ENCODE data around the gene PPM1J. TPM values are rescaled to one million over a fixed set of nuclear protein-coding genes. Genes with fewer than 3 reads are reported as not detected.

PPM1J gene
- polyA plus RNA-seq, 1 of the 3 experiments (the other 2 are of a cell fraction): 5.3 TPM

DNA sequence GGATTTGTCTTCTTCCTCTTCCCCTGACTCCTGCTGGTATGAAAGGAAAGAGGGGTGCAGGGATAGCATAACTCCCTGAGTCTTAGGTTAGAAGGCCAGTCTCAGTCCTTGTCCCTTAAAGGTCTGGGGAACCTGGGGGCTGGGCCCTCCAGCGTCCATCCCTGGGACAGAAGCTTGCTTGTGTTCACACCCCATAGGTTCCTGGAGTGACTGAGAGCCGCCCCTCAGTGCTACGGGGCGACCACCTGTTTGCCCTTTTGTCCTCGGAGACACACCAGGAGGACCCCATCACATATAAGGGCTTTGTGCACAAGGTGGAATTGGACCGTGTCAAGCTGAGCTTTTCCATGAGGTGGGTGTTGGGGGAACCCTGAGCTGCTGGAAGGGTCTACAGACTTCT is 21.3 kb downstream of the PPM1J start:
- DNase-seq: no peak
- CTCF ChIA-PET: interaction anchor here (1.0 kb wide), 1 partner anchor 22 kb away, joined by 3 read pairs; no protein-coding TSS in a partner anchor
- H3K27ac ChIP-seq (ENCODE audit: low read depth in 2 of 2, low read length in 1 of 2): no peak overlapping the region

More for the DNA sequence above, 21.3 kb downstream of the PPM1J start:
- peaks cover 6% of the 10 kb centered on the region for H3F3A ChIP-seq (replicated peaks; ENCODE audit: insufficient read depth)
- no peak overlapping the region for H3K9ac ChIP-seq
- H3K36me3 ChIP-seq (replicated peaks in 1 of 2; ENCODE audit: control insufficient read depth in 1 of 2, insufficient read depth in 2 of 2, low read length in 1 of 2): peaks cover 20 to 51% of the 10 kb centered on the region in 2 experiments
- no peaks in the 10 kb centered on the region for H3K9me2 ChIP-seq
- no peak overlapping the region for H3K4me2 ChIP-seq
- H3K4me1 ChIP-seq (ENCODE audit: control insufficient read depth in 1 of 2, insufficient read depth in 2 of 2, low read depth in 1 of 2, low read length in 1 of 2): peaks cover 0 to 7% of the 10 kb centered on the region in 2 experiments; a peak in 1 of 4 replicates
- no peaks in the 10 kb centered on the region for H3K9me3 ChIP-seq
- H2AFZ ChIP-seq (ENCODE audit: low read depth): no peak overlapping the region
- H3K79me2 ChIP-seq (ENCODE audit: insufficient read depth): no peaks in the 10 kb centered on the region
- H3K27me3 ChIP-seq (ENCODE audit: insufficient read depth): no peaks in the 10 kb centered on the region
- POLR2A ChIA-PET: no interaction called here
- no peak for TF ChIP-seq CHD2 (IDR thresholded peaks at IDR 0.05; ENCODE audit: low read length, partially characterized antibody)
- no peak for TF ChIP-seq YY1 (IDR thresholded peaks at IDR 0.05; ENCODE audit: low read depth)
- TF ChIP-seq MXI1 (IDR thresholded peaks at IDR 0.05; ENCODE audit: low read depth, low read length): no peak
- TF ChIP-seq CTCF (IDR thresholded peaks at IDR 0.05): no peak
- TF ChIP-seq SMC3 (IDR thresholded peaks at IDR 0.05; ENCODE audit: low read depth, low read length): no peak
- no peak for TF ChIP-seq RAD21 (IDR thresholded peaks at IDR 0.05; ENCODE audit: low read length)
- TF ChIP-seq, protein P1, sequence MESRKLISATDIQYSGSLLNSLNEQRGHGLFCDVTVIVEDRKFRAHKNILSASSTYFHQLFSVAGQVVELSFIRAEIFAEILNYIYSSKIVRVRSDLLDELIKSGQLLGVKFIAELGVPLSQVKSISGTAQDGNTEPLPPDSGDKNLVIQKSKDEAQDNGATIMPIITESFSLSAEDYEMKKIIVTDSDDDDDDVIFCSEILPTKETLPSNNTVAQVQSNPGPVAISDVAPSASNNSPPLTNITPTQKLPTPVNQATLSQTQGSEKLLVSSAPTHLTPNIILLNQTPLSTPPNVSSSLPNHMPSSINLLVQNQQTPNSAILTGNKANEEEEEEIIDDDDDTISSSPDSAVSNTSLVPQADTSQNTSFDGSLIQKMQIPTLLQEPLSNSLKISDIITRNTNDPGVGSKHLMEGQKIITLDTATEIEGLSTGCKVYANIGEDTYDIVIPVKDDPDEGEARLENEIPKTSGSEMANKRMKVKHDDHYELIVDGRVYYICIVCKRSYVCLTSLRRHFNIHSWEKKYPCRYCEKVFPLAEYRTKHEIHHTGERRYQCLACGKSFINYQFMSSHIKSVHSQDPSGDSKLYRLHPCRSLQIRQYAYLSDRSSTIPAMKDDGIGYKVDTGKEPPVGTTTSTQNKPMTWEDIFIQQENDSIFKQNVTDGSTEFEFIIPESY (IDR thresholded peaks at IDR 0.05; ENCODE audit: borderline replicate concordance, low read depth): no peak
- TF ChIP-seq SIN3A (IDR thresholded peaks at IDR 0.05; ENCODE audit: borderline replicate concordance, low read depth, low read length): no peak
- no peak for TF ChIP-seq RXRA (IDR thresholded peaks at IDR 0.05; ENCODE audit: borderline replicate concordance, low read depth)
- no peak for TF ChIP-seq GATA2 (CRISPR knock-in tag; IDR thresholded peaks at IDR 0.05)
- no peak for TF ChIP-seq NRF1 (IDR thresholded peaks at IDR 0.05; ENCODE audit: low read depth, low read length)
- no peak for TF ChIP-seq USF2 (IDR thresholded peaks at IDR 0.05; ENCODE audit: borderline replicate concordance, low read depth, low read length)
- no peak for TF ChIP-seq REST (IDR thresholded peaks at IDR 0.05; ENCODE audit: low read depth, low read length)
- H4K20me1 ChIP-seq (ENCODE audit: insufficient read depth): no peaks in the 10 kb centered on the region
- H3K4me3 ChIP-seq (ENCODE audit: low read depth in 2 of 2, low read length in 1 of 2): no peak overlapping the region
- WGBS (ENCODE audit: low lambda C conversion rate): 97% methylated on average over 6 of the region's 6 CpGs

All from SK-N-SH (cell line).